ENCODE results near the gene PPEF1.

Gene PPEF1

DNA sequence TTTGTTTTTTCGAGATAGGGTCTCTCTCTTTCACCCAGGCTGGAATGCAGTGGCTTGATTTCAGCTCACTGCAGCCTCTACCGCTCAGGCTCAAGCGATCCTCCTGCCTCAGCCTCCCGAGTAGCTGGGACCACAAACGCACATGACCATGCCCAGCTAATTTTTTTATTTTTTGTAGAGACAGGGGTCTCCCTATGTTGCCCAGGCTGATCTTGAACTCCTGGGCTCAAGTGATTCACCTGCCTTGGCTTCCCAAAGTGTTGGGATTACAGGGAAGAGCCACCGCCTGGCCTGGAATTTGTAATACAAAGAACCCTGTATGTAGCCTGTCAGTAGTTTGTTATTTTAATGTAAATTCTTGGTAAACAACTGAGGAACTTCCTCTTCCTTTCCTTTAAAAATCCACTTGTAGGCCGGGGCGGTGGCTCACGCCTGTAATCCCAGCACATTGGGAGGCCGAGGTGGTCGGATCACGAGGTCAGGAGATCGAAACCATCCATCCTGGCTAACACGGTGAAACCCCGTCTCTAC lies 157.0 kb downstream of the PPEF1 start:
- TF ChIP-seq, protein P1, sequence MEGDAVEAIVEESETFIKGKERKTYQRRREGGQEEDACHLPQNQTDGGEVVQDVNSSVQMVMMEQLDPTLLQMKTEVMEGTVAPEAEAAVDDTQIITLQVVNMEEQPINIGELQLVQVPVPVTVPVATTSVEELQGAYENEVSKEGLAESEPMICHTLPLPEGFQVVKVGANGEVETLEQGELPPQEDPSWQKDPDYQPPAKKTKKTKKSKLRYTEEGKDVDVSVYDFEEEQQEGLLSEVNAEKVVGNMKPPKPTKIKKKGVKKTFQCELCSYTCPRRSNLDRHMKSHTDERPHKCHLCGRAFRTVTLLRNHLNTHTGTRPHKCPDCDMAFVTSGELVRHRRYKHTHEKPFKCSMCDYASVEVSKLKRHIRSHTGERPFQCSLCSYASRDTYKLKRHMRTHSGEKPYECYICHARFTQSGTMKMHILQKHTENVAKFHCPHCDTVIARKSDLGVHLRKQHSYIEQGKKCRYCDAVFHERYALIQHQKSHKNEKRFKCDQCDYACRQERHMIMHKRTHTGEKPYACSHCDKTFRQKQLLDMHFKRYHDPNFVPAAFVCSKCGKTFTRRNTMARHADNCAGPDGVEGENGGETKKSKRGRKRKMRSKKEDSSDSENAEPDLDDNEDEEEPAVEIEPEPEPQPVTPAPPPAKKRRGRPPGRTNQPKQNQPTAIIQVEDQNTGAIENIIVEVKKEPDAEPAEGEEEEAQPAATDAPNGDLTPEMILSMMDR (IDR thresholded peaks at IDR 0.05), result no peak
- no peak for DNase-seq
- Mint-ChIP-seq H3K27ac (no peak overlapping the region), H3K27me3 (ENCODE audit: low read depth, poor library complexity) (peaks cover 3% of the 10 kb centered on the region), H3K9me3 (peaks cover 77% of the 10 kb centered on the region), H3K4me3 (no peak overlapping the region), H3K36me3 (ENCODE audit: low read depth) (no peaks in the 10 kb centered on the region), H3K4me1 (peaks cover 18% of the 10 kb centered on the region)

DNA sequence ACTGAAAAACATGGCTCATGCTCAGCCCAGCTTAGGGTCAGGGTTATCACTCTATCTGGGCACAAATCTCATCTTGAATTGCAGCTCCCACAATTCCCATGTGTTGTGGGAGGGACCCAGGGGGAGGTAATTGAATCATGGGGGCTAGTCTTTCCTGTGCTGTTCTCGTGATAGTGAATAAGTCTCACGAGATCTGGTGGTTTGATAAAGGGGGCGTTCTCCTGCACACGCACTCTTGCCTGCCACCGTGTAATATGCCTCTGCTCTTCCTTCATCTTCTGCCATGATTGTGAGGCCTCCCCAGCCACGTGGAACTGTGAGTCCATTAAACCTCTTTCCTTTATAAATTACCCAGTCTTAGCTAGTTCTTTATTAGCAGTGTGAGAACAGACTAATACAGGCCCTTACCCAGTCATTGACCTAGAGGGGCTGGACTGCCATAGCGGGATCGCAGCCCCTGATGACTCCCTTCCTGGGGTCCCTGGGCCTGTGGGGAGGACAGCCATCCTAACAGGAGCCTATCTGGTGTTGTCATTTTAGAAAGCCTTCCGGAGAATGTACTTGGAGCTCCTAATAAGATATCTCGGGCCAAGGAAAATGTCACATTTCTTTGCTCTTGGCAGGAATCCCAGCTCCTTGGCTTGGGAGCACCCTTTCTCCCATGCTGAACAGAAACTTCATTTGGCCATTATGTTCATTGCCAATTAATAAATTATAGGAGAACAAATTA lies 163.9 kb downstream of the PPEF1 start:
- Mint-ChIP-seq H3K4me1 (no peaks in the 10 kb centered on the region), H3K36me3 (ENCODE audit: low read depth) (no peaks in the 10 kb centered on the region), H3K27ac (no peak overlapping the region), H3K9me3 (peaks cover 68% of the 10 kb centered on the region), H3K27me3 (ENCODE audit: low read depth, poor library complexity) (peaks cover 3% of the 10 kb centered on the region), H3K4me3 (no peak overlapping the region)
- no peak for DNase-seq
- TF ChIP-seq, protein P1 (IDR thresholded peaks at IDR 0.05), result no peak

DNA sequence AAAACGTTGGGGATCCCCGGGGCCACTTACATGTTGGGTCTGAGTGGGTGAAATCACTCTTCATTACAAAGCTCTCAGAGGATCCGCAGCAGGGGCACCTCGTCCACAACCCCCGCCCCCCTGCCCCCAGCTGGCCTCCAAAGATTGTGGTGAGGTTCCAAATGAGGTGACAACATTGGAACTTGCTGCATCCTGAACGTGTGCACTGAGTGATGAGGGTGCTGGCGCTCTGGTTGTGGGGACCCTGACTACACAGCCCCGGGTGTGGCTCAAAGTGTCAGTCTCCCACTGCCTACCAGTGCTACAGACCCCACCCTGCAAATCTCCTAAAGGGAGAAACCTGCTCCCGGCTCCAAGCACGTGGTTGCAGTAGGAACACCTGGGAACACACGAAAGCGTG lies 164.5 kb downstream of the PPEF1 start:
- TF ChIP-seq, protein P1 (IDR thresholded peaks at IDR 0.05), result no peak
- H3K4me3 Mint-ChIP-seq, result no peak overlapping the region
- no peak for DNase-seq
- no peaks in the 10 kb centered on the region for H3K4me1 Mint-ChIP-seq
- H3K27me3 Mint-ChIP-seq (ENCODE audit: low read depth, poor library complexity), result peaks cover 4% of the 10 kb centered on the region
- H3K27ac Mint-ChIP-seq, result no peak overlapping the region
- no peaks in the 10 kb centered on the region for H3K36me3 Mint-ChIP-seq (ENCODE audit: low read depth)
- H3K9me3 Mint-ChIP-seq, result peaks cover 70% of the 10 kb centered on the region

DNA sequence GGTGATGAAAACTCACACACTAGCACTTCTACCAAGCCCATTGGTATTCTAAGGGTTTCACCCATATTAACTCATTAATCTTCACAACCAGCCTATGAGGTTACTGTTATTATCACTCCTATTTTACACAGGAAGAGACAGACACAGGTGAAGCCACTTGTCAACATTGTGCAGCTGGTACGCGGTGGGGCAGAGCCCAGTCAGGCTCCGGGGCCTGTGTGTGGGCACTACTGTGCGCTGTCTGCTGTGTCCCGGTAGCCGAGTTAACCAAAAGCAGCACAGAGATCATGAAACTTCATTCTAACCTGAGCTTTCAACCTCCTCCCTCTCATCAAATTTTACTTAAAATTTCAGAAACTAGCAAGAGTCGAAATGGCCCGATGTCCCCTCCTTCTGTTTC lies 165.2 kb downstream of the PPEF1 start:
- no peaks in the 10 kb centered on the region for H3K36me3 Mint-ChIP-seq (ENCODE audit: low read depth)
- DNase-seq, result no peak
- peaks cover 9% of the 10 kb centered on the region for H3K27me3 Mint-ChIP-seq (ENCODE audit: low read depth, poor library complexity)
- H3K4me3 Mint-ChIP-seq, result no peak overlapping the region
- peaks cover 69% of the 10 kb centered on the region for H3K9me3 Mint-ChIP-seq
- TF ChIP-seq, protein P1 (IDR thresholded peaks at IDR 0.05), result no peak
- H3K4me1 Mint-ChIP-seq, result no peaks in the 10 kb centered on the region
- no peak overlapping the region for H3K27ac Mint-ChIP-seq

DNA sequence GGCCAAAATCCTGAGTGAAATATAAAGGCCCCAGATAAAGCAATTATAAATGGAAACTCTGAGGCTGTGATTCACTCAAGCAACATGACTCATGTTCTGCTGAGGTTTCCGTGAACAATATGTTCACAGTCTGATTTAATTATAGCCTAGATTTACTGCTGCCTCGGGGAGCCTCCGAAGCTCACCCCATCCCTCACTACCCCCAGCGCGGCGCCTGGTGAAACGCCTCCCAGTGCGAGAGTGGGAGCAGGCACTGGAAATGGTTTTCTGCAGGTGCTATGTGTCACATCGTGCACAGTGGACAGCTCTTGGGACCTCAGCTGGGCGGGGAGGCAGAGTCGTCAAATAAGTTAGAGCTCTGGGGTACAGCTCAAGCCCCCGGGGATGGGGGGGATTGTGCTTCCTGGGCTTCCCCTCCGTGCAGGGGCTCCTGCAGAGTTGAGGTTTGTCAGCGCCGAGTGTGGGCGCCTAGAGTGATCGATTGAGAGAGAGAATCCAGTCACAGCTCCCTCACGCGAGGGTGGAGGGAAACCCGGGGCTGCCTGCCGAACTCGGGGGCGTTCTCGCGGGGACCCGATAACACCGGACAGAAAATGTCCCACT lies 165.8 kb downstream of the PPEF1 start:
- DNase-seq, result no peak
- H3K4me3 Mint-ChIP-seq, result no peak overlapping the region
- H3K27me3 Mint-ChIP-seq (ENCODE audit: low read depth, poor library complexity), result peaks cover 9% of the 10 kb centered on the region
- peaks cover 64% of the 10 kb centered on the region for H3K9me3 Mint-ChIP-seq
- TF ChIP-seq, protein P1 (IDR thresholded peaks at IDR 0.05), result no peak
- no peaks in the 10 kb centered on the region for H3K36me3 Mint-ChIP-seq (ENCODE audit: low read depth)
- no peak overlapping the region for H3K27ac Mint-ChIP-seq
- no peaks in the 10 kb centered on the region for H3K4me1 Mint-ChIP-seq

Data from nephron progenitor cell (in vitro differentiated cells).